CD14-positive monocyte (primary cell): ENCODE measurements around the gene IP6K2. TPM values are rescaled to one million over a fixed set of nuclear protein-coding genes. Genes with fewer than 3 reads are reported as not detected.

Experiments used
- DNase-seq, 3 donors: peaks; one replicate each; pipeline ENCODE4 v3.0.0-alpha.2; 2011 to 2022
- H2AFZ ChIP-seq: 2 replicates; pipeline ENCODE4 v1.6.0; 2012; ENCODE audit warnings: mild to moderate bottlenecking, low read depth, low read length, inconsistent platforms; ENCODE audit not compliant: insufficient read depth, poor library complexity, severe bottlenecking
- H3K27ac ChIP-seq, 2 donors: 1 replicate in 1 of 2; 2 replicates in 1 of 2; pipeline ENCODE4 v1.5.1; 2012 to 2013; ENCODE audit warnings: low read length in 2 of 2, control low read depth in 1 of 2, inconsistent platforms in 1 of 2, low read depth in 1 of 2, mild to moderate bottlenecking in 1 of 2
- H3K27me3 ChIP-seq, 2 donors: one replicate each; pipeline versions ENCODE4 v1.6.0 to v1.6.1; 2011 to 2013; ENCODE audit warnings: low read length in 2 of 2; ENCODE audit not compliant: control insufficient read depth in 2 of 2, insufficient read depth in 2 of 2
- H3K36me3 ChIP-seq, 2 donors: replicated peaks in 1 of 2; 1 replicate in 1 of 2; 2 replicates in 1 of 2; pipeline versions ENCODE4 v1.5.1 to v1.6.1; 2012 to 2013; ENCODE audit warnings: low read length in 2 of 2, control low read depth in 1 of 2, inconsistent platforms in 1 of 2, mild to moderate bottlenecking in 1 of 2; ENCODE audit not compliant: insufficient read depth in 2 of 2, control insufficient read depth in 1 of 2
- H3K4me1 ChIP-seq, 2 donors: 1 replicate in 1 of 2; 2 replicates in 1 of 2; pipeline versions ENCODE4 v1.5.1 to v1.6.1; 2012 to 2013; ENCODE audit warnings: low read length in 2 of 2, control low read depth in 1 of 2, inconsistent platforms in 1 of 2, mild to moderate bottlenecking in 1 of 2, moderate library complexity in 1 of 2; ENCODE audit not compliant: insufficient read depth in 2 of 2, control insufficient read depth in 1 of 2
- H3K4me2 ChIP-seq: replicated peaks from 2 replicates; pipeline ENCODE3; 2012; ENCODE audit warnings: low read length, moderate library complexity, mild to moderate bottlenecking; ENCODE audit not compliant: poor library complexity, severe bottlenecking; ENCODE audit errors: extremely low read depth
- H3K4me3 ChIP-seq, 3 experiments: fragments of 200-600 bp in 1 of 3; sonication (generic) in 1 of 3; replicated peaks in 1 of 3; 1 replicate in 2 of 3; 2 replicates in 1 of 3; pipeline ENCODE4 v1.5.1; 2011 to 2013; ENCODE audit warnings: low read length in 3 of 3, mild to moderate bottlenecking in 3 of 3, control low read depth in 2 of 3, low read depth in 2 of 3, inconsistent platforms in 1 of 3, moderate library complexity in 1 of 3
- H3K79me2 ChIP-seq: 2 replicates; pipeline ENCODE4 v1.6.0; 2012; ENCODE audit warnings: mild to moderate bottlenecking, control low read depth, inconsistent platforms, low read length, moderate library complexity; ENCODE audit not compliant: insufficient read depth
- H3K9ac ChIP-seq: 2 replicates; pipeline ENCODE4 v1.6.0; 2017; ENCODE audit warnings: low read length, mild to moderate bottlenecking; ENCODE audit not compliant: insufficient read depth, poor library complexity, severe bottlenecking
- H3K9me3 ChIP-seq, 2 donors: replicated peaks in 1 of 2; 1 replicate in 1 of 2; 2 replicates in 1 of 2; pipeline versions ENCODE4 v1.5.1 to v1.6.1; 2012 to 2013; ENCODE audit warnings: low read length in 2 of 2, control low read depth in 1 of 2; ENCODE audit not compliant: control insufficient read depth in 1 of 2, insufficient read depth in 1 of 2
- H4K20me1 ChIP-seq: 2 replicates; pipeline ENCODE4 v1.6.0; 2012; ENCODE audit warnings: mild to moderate bottlenecking, low read length, control low read depth, moderate library complexity; ENCODE audit not compliant: insufficient read depth
- H3K27ac Mint-ChIP-seq, 7 donors: one replicate each; pipeline ENCODE4 v1.8.0; 2020; ENCODE audit warnings: mild to moderate bottlenecking in 7 of 7, mixed read lengths in 7 of 7, moderate library complexity in 6 of 7, inconsistent platforms in 2 of 7
- H3K27me3 Mint-ChIP-seq, 3 donors: one replicate each; pipeline ENCODE4 v1.8.0; 2021 to 2022; ENCODE audit warnings: low read depth in 3 of 3, mild to moderate bottlenecking in 3 of 3, mixed read lengths in 3 of 3, moderate library complexity in 3 of 3, inconsistent platforms in 1 of 3
- H3K36me3 Mint-ChIP-seq, 2 donors: one replicate each; pipeline ENCODE4 v1.8.0; 2020; ENCODE audit warnings: mixed read lengths in 2 of 2, inconsistent platforms in 1 of 2, mild to moderate bottlenecking in 1 of 2
- H3K4me1 Mint-ChIP-seq: one replicate; pipeline ENCODE4 v1.8.0; 2020; ENCODE audit warnings: mild to moderate bottlenecking, mixed read lengths
- H3K4me3 Mint-ChIP-seq, 2 donors: one replicate each; pipeline ENCODE4 v1.8.0; 2020; ENCODE audit warnings: mild to moderate bottlenecking in 2 of 2, mixed read lengths in 2 of 2, moderate library complexity in 1 of 2
- H3K9me3 Mint-ChIP-seq, 7 donors: one replicate each; pipeline ENCODE4 v1.8.0; 2020 to 2022; ENCODE audit warnings: mixed read lengths in 7 of 7, mild to moderate bottlenecking in 6 of 7, moderate library complexity in 6 of 7, inconsistent platforms in 2 of 7
- WGBS: methylation state at CpG from one replicate; pipeline ENCODE4 v1.1.5; 2013; ENCODE audit warnings: missing lambda C conversion rate; ENCODE audit not compliant: insufficient coverage; 5-methylcytosine and 5-hydroxymethylcytosine counted together
- intact Hi-C, 2 donors: fragments of 100-400 bp; cut with micrococcal nuclease; formaldehyde crosslinking; loops; one replicate each; pipeline versions ENCODE4 v1.15.0 to v1.15.1; 2023
- polyA plus RNA-seq, 3 donors: library from polyadenylated mRNA; depleted of rRNA in 1 of 3; unstranded in 2 of 3; stranded (reverse) in 1 of 3; fragments of 300-500 nt in 2 of 3; fragments of >200 nt in 1 of 3; fragmentation: Illumina TruSeq in 2 of 3; gene quantifications; 1 replicate in 2 of 3; 2 replicates in 1 of 3; pipeline ENCODE4 v1.2.3, GENCODE V29; 2012 to 2021
- TF ChIP-seq, protein P1 (sequence below): fragments of 200-600 bp; IDR thresholded peaks from one replicate; pipeline ENCODE4 v1.8.0; 2022; ENCODE audit warnings: antibody characterized with exemption, mild to moderate bottlenecking

IP6K2 gene
- polyA plus RNA-seq, 3 donors = 16.5 to 53.8 (median 18.7) TPM

DNA sequence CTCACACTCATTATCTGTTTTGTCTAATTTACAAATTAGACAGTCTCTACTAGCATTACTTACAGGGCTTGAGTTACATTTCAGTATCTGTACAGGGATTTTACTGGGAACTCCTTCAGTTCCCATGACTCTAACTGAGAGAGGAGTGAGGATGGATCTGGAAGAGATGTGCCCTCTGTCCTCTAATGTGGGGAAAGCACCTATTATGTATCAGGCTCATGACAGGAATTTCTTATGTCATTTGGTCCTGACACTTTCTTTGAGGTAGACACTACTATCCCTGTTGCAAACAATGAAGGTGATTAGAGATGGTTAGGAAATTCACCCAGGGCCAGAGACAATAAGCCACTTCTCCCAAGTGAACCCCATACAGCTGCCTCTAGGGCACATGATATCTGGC lies 20.4 kb downstream of the IP6K2 start:
- H3K36me3 Mint-ChIP-seq = peaks cover 47 to 64% of the 10 kb centered on the region in 2 donors
- Histone ChIP-seq H3K27ac (no peak overlapping the region), H4K20me1 (peaks cover 98% of the 10 kb centered on the region), H3K79me2 (peaks cover 68% of the 10 kb centered on the region), H3K27me3 (no peaks in the 10 kb centered on the region), H2AFZ (no peak overlapping the region), H3K4me1 (no peaks in the 10 kb centered on the region), H3K4me2 (no peak overlapping the region), H3K9me3 (no peaks in the 10 kb centered on the region), H3K9ac (no peak overlapping the region), H3K4me3 (no peak overlapping the region), H3K36me3 (peaks cover 56 to 81% of the 10 kb centered on the region in 2 donors)
- DNase-seq = no peak
- no peaks in the 10 kb centered on the region for H3K9me3 Mint-ChIP-seq
- TF ChIP-seq, protein P1, sequence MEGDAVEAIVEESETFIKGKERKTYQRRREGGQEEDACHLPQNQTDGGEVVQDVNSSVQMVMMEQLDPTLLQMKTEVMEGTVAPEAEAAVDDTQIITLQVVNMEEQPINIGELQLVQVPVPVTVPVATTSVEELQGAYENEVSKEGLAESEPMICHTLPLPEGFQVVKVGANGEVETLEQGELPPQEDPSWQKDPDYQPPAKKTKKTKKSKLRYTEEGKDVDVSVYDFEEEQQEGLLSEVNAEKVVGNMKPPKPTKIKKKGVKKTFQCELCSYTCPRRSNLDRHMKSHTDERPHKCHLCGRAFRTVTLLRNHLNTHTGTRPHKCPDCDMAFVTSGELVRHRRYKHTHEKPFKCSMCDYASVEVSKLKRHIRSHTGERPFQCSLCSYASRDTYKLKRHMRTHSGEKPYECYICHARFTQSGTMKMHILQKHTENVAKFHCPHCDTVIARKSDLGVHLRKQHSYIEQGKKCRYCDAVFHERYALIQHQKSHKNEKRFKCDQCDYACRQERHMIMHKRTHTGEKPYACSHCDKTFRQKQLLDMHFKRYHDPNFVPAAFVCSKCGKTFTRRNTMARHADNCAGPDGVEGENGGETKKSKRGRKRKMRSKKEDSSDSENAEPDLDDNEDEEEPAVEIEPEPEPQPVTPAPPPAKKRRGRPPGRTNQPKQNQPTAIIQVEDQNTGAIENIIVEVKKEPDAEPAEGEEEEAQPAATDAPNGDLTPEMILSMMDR = no peak
- intact Hi-C loops = no loop called here
- no peak overlapping the region for H3K4me3 Mint-ChIP-seq
- H3K27ac Mint-ChIP-seq = peak overlapping the region in 2 of 7 donors; percentile 22 to 35
- no peaks in the 10 kb centered on the region for H3K4me1 Mint-ChIP-seq
- no peaks in the 10 kb centered on the region for H3K27me3 Mint-ChIP-seq

DNA sequence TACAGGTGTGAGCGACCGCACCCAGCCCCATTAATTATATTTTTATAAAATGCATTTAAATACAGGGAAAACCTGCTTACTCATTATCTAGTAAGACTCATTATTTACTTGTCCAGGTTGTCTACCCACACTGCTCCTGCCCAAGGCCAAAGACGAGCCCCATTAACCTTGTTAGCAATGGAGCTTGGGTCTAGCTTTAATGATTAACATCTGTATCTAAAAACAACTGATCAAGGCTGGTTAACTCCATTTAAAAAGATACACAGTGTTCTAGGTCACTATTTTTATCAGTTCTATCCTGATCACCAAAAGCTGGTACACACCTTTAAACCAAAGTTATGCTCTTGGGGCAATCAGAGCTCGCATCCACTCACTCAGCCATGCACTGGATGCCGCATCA lies 20.9 kb downstream of the IP6K2 start:
- peak overlapping the region in 2 of 7 donors; percentile 21 to 35 for H3K27ac Mint-ChIP-seq
- Histone ChIP-seq H3K9me3 (no peaks in the 10 kb centered on the region), H3K9ac (no peak overlapping the region), H3K4me3 (no peak overlapping the region), H2AFZ (no peak overlapping the region), H3K27ac (no peak overlapping the region), H3K36me3 (peaks cover 59 to 85% of the 10 kb centered on the region in 2 donors), H3K4me1 (no peaks in the 10 kb centered on the region), H4K20me1 (peaks cover 97% of the 10 kb centered on the region), H3K4me2 (no peak overlapping the region), H3K79me2 (peaks cover 64% of the 10 kb centered on the region), H3K27me3 (no peaks in the 10 kb centered on the region)
- no peak overlapping the region for H3K4me3 Mint-ChIP-seq
- DNase-seq = no peak
- intact Hi-C loops = no loop called here
- 100% methylated on average over 3 of the region's 5 CpGs for WGBS
- no peaks in the 10 kb centered on the region for H3K4me1 Mint-ChIP-seq
- no peaks in the 10 kb centered on the region for H3K27me3 Mint-ChIP-seq
- TF ChIP-seq, protein P1 = no peak
- H3K9me3 Mint-ChIP-seq = no peaks in the 10 kb centered on the region
- peaks cover 49 to 66% of the 10 kb centered on the region in 2 donors for H3K36me3 Mint-ChIP-seq
